Spleen (tissue), 7 donors: ENCODE measurements around the gene PIGM.
"Not testable (repeated sequence)": the region's sequence is repeated elsewhere in the genome, so short reads cannot be mapped to it uniquely, and the experiment has no call there.

Experiments
- POLR2A ChIP-seq, 3 donors: fragments of 450-650 bp; IDR thresholded peaks; one replicate each; pipeline ENCODE4 v1.5.1; 2017; ENCODE audit warnings: antibody characterized with exemption in 3 of 3, mild to moderate bottlenecking in 1 of 3
- TF ChIP-seq, protein P1 (sequence below), 11 experiments: fragments of 200-600 bp in 7 of 11; fragments of 450-650 bp in 4 of 11; sonication (generic) in 4 of 11; IDR thresholded peaks in 8 of 11; conservative IDR thresholded peaks in 3 of 11; 1 replicate in 7 of 11; 2 replicates in 4 of 11; pipeline versions ENCODE4 v1.4.0 to v1.8.0; 2016 to 2021; ENCODE audit warnings: antibody characterized with exemption in 11 of 11, inconsistent platforms in 4 of 11, mild to moderate bottlenecking in 1 of 11
- donor health status: DM: no; HTN: no; CAD: no; lungs with moderate emphysema.
- donor health status: DM: no; HTN: no; CAD: no.
- donor health status: DM: no; HTN: no; CAD: no.

DNA sequence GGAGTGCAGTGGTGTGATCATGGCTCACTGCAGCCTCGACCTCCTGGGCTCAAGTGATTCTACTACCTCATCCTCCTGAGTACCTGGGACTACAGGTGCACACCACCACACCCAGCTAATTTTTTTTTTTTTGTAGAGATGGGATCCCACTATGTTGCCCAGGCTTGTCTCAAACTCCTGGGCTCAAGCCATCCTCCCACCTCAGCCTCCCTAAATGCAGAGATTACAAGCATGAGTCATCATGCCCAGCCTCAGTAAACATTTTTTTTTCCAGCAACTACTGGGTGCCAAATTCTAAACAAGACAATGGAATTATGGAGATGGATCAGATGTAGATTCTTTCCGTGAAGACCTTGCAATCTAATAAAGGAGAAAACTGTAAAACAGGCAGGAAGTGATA lies 18.4 kb upstream of the PIGM start:
- TF ChIP-seq, protein P1, sequence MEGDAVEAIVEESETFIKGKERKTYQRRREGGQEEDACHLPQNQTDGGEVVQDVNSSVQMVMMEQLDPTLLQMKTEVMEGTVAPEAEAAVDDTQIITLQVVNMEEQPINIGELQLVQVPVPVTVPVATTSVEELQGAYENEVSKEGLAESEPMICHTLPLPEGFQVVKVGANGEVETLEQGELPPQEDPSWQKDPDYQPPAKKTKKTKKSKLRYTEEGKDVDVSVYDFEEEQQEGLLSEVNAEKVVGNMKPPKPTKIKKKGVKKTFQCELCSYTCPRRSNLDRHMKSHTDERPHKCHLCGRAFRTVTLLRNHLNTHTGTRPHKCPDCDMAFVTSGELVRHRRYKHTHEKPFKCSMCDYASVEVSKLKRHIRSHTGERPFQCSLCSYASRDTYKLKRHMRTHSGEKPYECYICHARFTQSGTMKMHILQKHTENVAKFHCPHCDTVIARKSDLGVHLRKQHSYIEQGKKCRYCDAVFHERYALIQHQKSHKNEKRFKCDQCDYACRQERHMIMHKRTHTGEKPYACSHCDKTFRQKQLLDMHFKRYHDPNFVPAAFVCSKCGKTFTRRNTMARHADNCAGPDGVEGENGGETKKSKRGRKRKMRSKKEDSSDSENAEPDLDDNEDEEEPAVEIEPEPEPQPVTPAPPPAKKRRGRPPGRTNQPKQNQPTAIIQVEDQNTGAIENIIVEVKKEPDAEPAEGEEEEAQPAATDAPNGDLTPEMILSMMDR (IDR thresholded peaks at IDR 0.05 in 8 of 11, conservative IDR thresholded peaks at IDR 0.05 in 3 of 11) = not testable (repeated sequence)
- not testable (repeated sequence) for TF ChIP-seq POLR2A (IDR thresholded peaks at IDR 0.05)
